ENCODE results near the gene DLGAP4.

GRCh38 chr20:36340593-36340990 is 34.5 kb downstream of the DLGAP4 start:
- TF ChIP-seq CTCF (IDR thresholded peaks at IDR 0.05; ENCODE audit: low read depth, low read length, poor library complexity, severe bottlenecking) (no peak), EZH2phosphoT487 (IDR thresholded peaks at IDR 0.05; ENCODE audit: borderline replicate concordance, low read length) (no peak)

Data from DOHH2 (cell line).